Stimulated activated CD4-positive, alpha-beta T cell treated with anti-CD3 and anti-CD28 coated beads, Interleukin-1b, Interleukin-23, amount 100 ng/mL, for 24 hours (primary cell): Measurements from ENCODE around the gene RRP1B.
A peak's percentile ranks its signal among the peaks of the same experiment; 100 is the strongest.
"Not testable (repeated sequence)": the region's sequence is repeated elsewhere in the genome, so short reads cannot be mapped to it uniquely, and the experiment has no call there.

Source experiments
- DNase-seq, 4 experiments: peaks; one replicate each; pipeline ENCODE4 v3.0.0-alpha.2; 2020; ENCODE audit warnings: low read depth in 4 of 4, low spot score in 1 of 4

Gene RRP1B

GRCh38 chr21:43659136-43660000, at the start of gene RRP1B, which contains the start of gene HSF2BP:
Gene RRP1B (plus strand): TSS chr21:43659560. CDS start chr21:43659665, 105 bp downstream.
Gene HSF2BP (minus strand): TSS chr21:43659488. CDS start chr21:43658096, 1,392 bp downstream.
- DNase-seq = peak; percentile 52 to 78 (median 68)

GRCh38 chr21:43611598-43612369, 47.6 kb upstream of the RRP1B start:
- DNase-seq = no peak

GRCh38 chr21:43613755-43614638, 45.4 kb upstream of the RRP1B start:
- no peak for DNase-seq

- DNase-seq = no peak
Observed at GRCh38 chr21:43614839-43615238, 44.5 kb upstream of the RRP1B start.

GRCh38 chr21:43616861-43617260, 42.5 kb upstream of the RRP1B start:
- not testable (repeated sequence) for DNase-seq

- no peak for DNase-seq
Observed at GRCh38 chr21:43618940-43619339, 40.4 kb upstream of the RRP1B start.

GRCh38 chr21:43619344-43619743, 40.0 kb upstream of the RRP1B start:
- no peak for DNase-seq

GRCh38 chr21:43619856-43620255, 39.5 kb upstream of the RRP1B start:
- DNase-seq = no peak

GRCh38 chr21:43622796-43623195, 36.6 kb upstream of the RRP1B start:
- no peak for DNase-seq

- DNase-seq = no peak
Observed at GRCh38 chr21:43623588-43623987, 35.8 kb upstream of the RRP1B start.

- DNase-seq = no peak
Observed at GRCh38 chr21:43624339-43624738, 35.0 kb upstream of the RRP1B start.

- no peak for DNase-seq
Observed at GRCh38 chr21:43626390-43626789, 33.0 kb upstream of the RRP1B start.

GRCh38 chr21:43627527-43627926, 31.8 kb upstream of the RRP1B start:
- DNase-seq = no peak

GRCh38 chr21:43631411-43632107, 27.8 kb upstream of the RRP1B start:
- no peak for DNase-seq

GRCh38 chr21:43632373-43632905, 26.9 kb upstream of the RRP1B start:
- DNase-seq = no peak

GRCh38 chr21:43634618-43635017, 24.7 kb upstream of the RRP1B start:
- DNase-seq = no peak

GRCh38 chr21:43635436-43635835, 23.9 kb upstream of the RRP1B start:
- no peak for DNase-seq

- DNase-seq = no peak
Observed at GRCh38 chr21:43637530-43638158, 21.7 kb upstream of the RRP1B start.

GRCh38 chr21:43639470-43640353, 19.6 kb upstream of the RRP1B start:
- DNase-seq = no peak
